IPS DF 4.7 (cell line): ENCODE results near the gene GABRB3.

Source experiments
- DNase-seq: peaks from one replicate; pipeline ENCODE4 v3.0.0-alpha.2; 2013; ENCODE audit warnings: low spot score; ENCODE audit errors: extremely low read depth

GABRB3 gene

GRCh38 chr15:26772154-26773066 lies at the start of gene GABRB3:
TSS of gene GABRB3 (minus strand) at chr15:26773066.
- no peak for DNase-seq

- no peak for DNase-seq
Observed at GRCh38 chr15:26807517-26808427, 34.9 kb upstream of the GABRB3 start.

- DNase-seq: no peak
Observed at GRCh38 chr15:26806574-26806973, 33.7 kb upstream of the GABRB3 start.

- DNase-seq: no peak
Observed at GRCh38 chr15:26806151-26806550, 33.3 kb upstream of the GABRB3 start.

- DNase-seq: no peak
Observed at GRCh38 chr15:26805470-26805869, 32.6 kb upstream of the GABRB3 start.

- no peak for DNase-seq
Observed at GRCh38 chr15:26804063-26804804, 31.4 kb upstream of the GABRB3 start.

GRCh38 chr15:26790118-26790517 lies 17.3 kb upstream of the GABRB3 start:
- DNase-seq: no peak

GRCh38 chr15:26781816-26782215 lies 8.9 kb upstream of the GABRB3 start:
- DNase-seq: no peak

GRCh38 chr15:26773917-26774316 lies 1.1 kb upstream of the GABRB3 start:
- DNase-seq: no peak

- no peak for DNase-seq
Observed at GRCh38 chr15:26773067-26773877, 406 bp upstream of the GABRB3 start.

- no peak for DNase-seq
Observed at GRCh38 chr15:26771578-26772153, 1.2 kb downstream of the GABRB3 start.

GRCh38 chr15:26771168-26771567 lies 1.7 kb downstream of the GABRB3 start:
- DNase-seq: no peak

GRCh38 chr15:26767169-26767670 lies 5.6 kb downstream of the GABRB3 start:
- peak; percentile 87 for DNase-seq

GRCh38 chr15:26766262-26766661 lies 6.6 kb downstream of the GABRB3 start:
- DNase-seq: no peak

GRCh38 chr15:26759986-26760385 lies 12.9 kb downstream of the GABRB3 start:
- no peak for DNase-seq

- DNase-seq: no peak
Observed at GRCh38 chr15:26758079-26758478, 14.8 kb downstream of the GABRB3 start.

- DNase-seq: no peak
Observed at GRCh38 chr15:26757141-26757540, 15.7 kb downstream of the GABRB3 start.

GRCh38 chr15:26744894-26745293 lies 28.0 kb downstream of the GABRB3 start:
- DNase-seq: no peak

- DNase-seq: no peak
Observed at GRCh38 chr15:26739791-26740190, 33.1 kb downstream of the GABRB3 start.

- DNase-seq: no peak
Observed at GRCh38 chr15:26738996-26739395, 33.9 kb downstream of the GABRB3 start.
